Stomach (tissue), 4 donors: ENCODE data around the gene AANAT.
"Not testable (repeated sequence)": the region's sequence is repeated elsewhere in the genome, so short reads cannot be mapped to it uniquely, and the experiment has no call there.

Experiments
- POLR2A ChIP-seq, 4 donors: fragments of 450-650 bp; IDR thresholded peaks; one replicate each; pipeline ENCODE4 v1.6.1; 2016; ENCODE audit warnings: antibody characterized with exemption in 4 of 4, control low read depth in 2 of 4, mild to moderate bottlenecking in 1 of 4, moderate library complexity in 1 of 4
- POLR2AphosphoS5 ChIP-seq, 3 donors: sonication (generic); formaldehyde crosslinking; IDR thresholded peaks; one replicate each; pipeline ENCODE4 v1.6.1; 2016; ENCODE audit warnings: antibody characterized with exemption in 3 of 3
- TF ChIP-seq, protein P1 (sequence below), 7 experiments: fragments of 450-650 bp in 4 of 7; fragments of 200-600 bp in 3 of 7; sonication (generic) in 3 of 7; IDR thresholded peaks; one replicate each; pipeline ENCODE4 v1.5.1; 2016 to 2019; ENCODE audit warnings: antibody characterized with exemption in 7 of 7, control low read depth in 2 of 7, mild to moderate bottlenecking in 1 of 7

DNA sequence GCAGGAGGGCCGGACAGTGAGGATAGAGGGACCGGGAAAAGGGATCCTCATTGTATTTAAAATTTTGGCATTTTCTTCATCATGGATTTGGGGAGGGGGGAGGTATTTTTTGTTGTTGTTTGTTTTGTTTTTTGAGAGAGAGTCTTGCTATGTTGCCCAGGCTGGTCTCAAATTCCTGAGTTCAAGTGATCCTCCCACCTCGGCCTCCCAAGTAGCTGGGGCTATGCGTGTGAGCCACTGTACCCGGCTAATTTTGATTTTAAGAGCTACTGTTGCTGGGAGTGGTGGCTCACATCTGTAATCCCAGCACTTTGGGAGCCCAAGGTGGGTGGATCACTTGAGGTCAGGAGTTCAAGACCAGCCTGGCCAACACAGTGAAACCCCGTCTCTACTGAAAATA lies 47.0 kb downstream of the AANAT start:
- TF ChIP-seq, protein P1, sequence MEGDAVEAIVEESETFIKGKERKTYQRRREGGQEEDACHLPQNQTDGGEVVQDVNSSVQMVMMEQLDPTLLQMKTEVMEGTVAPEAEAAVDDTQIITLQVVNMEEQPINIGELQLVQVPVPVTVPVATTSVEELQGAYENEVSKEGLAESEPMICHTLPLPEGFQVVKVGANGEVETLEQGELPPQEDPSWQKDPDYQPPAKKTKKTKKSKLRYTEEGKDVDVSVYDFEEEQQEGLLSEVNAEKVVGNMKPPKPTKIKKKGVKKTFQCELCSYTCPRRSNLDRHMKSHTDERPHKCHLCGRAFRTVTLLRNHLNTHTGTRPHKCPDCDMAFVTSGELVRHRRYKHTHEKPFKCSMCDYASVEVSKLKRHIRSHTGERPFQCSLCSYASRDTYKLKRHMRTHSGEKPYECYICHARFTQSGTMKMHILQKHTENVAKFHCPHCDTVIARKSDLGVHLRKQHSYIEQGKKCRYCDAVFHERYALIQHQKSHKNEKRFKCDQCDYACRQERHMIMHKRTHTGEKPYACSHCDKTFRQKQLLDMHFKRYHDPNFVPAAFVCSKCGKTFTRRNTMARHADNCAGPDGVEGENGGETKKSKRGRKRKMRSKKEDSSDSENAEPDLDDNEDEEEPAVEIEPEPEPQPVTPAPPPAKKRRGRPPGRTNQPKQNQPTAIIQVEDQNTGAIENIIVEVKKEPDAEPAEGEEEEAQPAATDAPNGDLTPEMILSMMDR (IDR thresholded peaks at IDR 0.05), result not testable (repeated sequence)
- TF ChIP-seq POLR2AphosphoS5, POLR2A (IDR thresholded peaks at IDR 0.05): not testable (repeated sequence)
